K562 (cell line): ENCODE results near the gene ANKS1B. TPM values are rescaled to one million over a fixed set of nuclear protein-coding genes. Genes with fewer than 3 reads are reported as not detected.
"Not testable (repeated sequence)": the region's sequence is repeated elsewhere in the genome, so short reads cannot be mapped to it uniquely, and the experiment has no call there.

Source experiments
- ATAC-seq: fragments of 200-7000 bp; cut with Tn5 transposase; 3 replicates; pipeline ENCODE4 v1.9.1; 2020; ENCODE audit warnings: moderate library complexity
- BruUV-seq: library from RNA; stranded (reverse); fragments of 400-500 nt; replicated peaks from 2 replicates; lab custom pipeline; 2021; lab: Mats Ljungman, UMichigan
- CTCF ChIA-PET: fragments of 300-600 bp; formaldehyde crosslinking; extraction: SDS; loops from one replicate; lab custom pipeline; 2021; ENCODE audit warnings: low intra/inter-chr PET ratio; lab: Yijun Ruan, JAX
- POLR2A ChIA-PET: fragments of 300-600, 350-650 bp; sonication (Branson Sonifier 250); formaldehyde crosslinking; extraction: SDS; loops from one replicate; lab custom pipeline; 2021; ENCODE audit warnings: antibody characterized with exemption, inconsistent platforms; lab: Yijun Ruan, JAX
- DNase-seq, 4 experiments: peaks; one replicate each; pipeline versions ENCODE4 v3.0.0 to v3.0.0-alpha.2; 2011 to 2018; ENCODE audit warnings: low spot score in 3 of 4, mixed read lengths in 3 of 4; ENCODE audit errors: extremely low read depth in 1 of 4
- FAIRE-seq: peaks from 2 replicates; lab custom pipeline; 2011; peaks lifted over from hg19 to GRCh38; lab: Jason Lieb, UNC
- H2AFZ ChIP-seq: 2 replicates; pipeline ENCODE4 v1.6.0; 2011; ENCODE audit warnings: low read depth, low read length, control low read depth, inconsistent platforms
- H3K27ac ChIP-seq: fragments of 200-600 bp; 3 replicates; pipeline ENCODE4 v1.8.0; 2011; ENCODE audit warnings: low read depth, mild to moderate bottlenecking, control low read depth, inconsistent platforms, low read length, moderate library complexity, mixed read lengths; ENCODE audit errors: extremely low read depth
- H3K27me3 ChIP-seq, 2 experiments: fragments of 300-600 bp in 1 of 2; 2 replicates in 1 of 2; 3 replicates in 1 of 2; pipeline versions ENCODE4 v1.6.0 to v1.8.0; 2011; ENCODE audit warnings: inconsistent platforms in 2 of 2, low read length in 2 of 2, mild to moderate bottlenecking in 1 of 2, mixed read lengths in 1 of 2, moderate library complexity in 1 of 2; ENCODE audit not compliant: control insufficient read depth in 2 of 2, insufficient read depth in 2 of 2
- H3K36me3 ChIP-seq: fragments of 300-600 bp; 3 replicates; pipeline ENCODE4 v1.8.0; 2011; ENCODE audit warnings: mild to moderate bottlenecking, low read length, inconsistent platforms; ENCODE audit not compliant: control insufficient read depth, insufficient read depth
- H3K4me1 ChIP-seq, 2 experiments: fragments of 200-600 bp in 1 of 2; replicated peaks in 1 of 2; 2 replicates in 1 of 2; 3 replicates in 1 of 2; pipeline versions ENCODE4 v1.5.1 to v1.8.0; 2011; ENCODE audit warnings: inconsistent platforms in 2 of 2, low read length in 2 of 2, mild to moderate bottlenecking in 1 of 2, mixed read lengths in 1 of 2, moderate library complexity in 1 of 2; ENCODE audit not compliant: control insufficient read depth in 2 of 2, insufficient read depth in 2 of 2
- H3K4me2 ChIP-seq: 2 replicates; pipeline ENCODE4 v1.6.1; 2011; ENCODE audit warnings: low read length, control low read depth, inconsistent platforms, mixed read lengths; ENCODE audit not compliant: insufficient read depth
- H3K4me3 ChIP-seq: fragments of 200-600 bp; sonication (generic), shearing (Covaris generic); 2 replicates; pipeline ENCODE4 v1.5.1; 2016; ENCODE audit warnings: control low read depth, inconsistent platforms
- H3K79me2 ChIP-seq: fragments of 200-600 bp; 3 replicates; pipeline ENCODE4 v1.8.0; 2011; ENCODE audit warnings: low read length, inconsistent platforms; ENCODE audit not compliant: control insufficient read depth, insufficient read depth
- H3K9ac ChIP-seq, 2 experiments: 2 replicates each; pipeline versions ENCODE4 v1.6.0 to v1.6.1; 2011; ENCODE audit warnings: low read depth in 2 of 2, low read length in 2 of 2, control low read depth in 1 of 2, inconsistent platforms in 1 of 2, mild to moderate bottlenecking in 1 of 2, mixed read lengths in 1 of 2; ENCODE audit not compliant: insufficient read depth in 1 of 2
- H3K9me1 ChIP-seq: one replicate; pipeline ENCODE4 v1.6.0; 2011; ENCODE audit warnings: inconsistent platforms, mild to moderate bottlenecking, low read length, moderate library complexity; ENCODE audit not compliant: control insufficient read depth, insufficient read depth
- H3K9me3 ChIP-seq: replicated peaks from 2 replicates; pipeline ENCODE4 v1.5.1; 2011; ENCODE audit warnings: low read depth, low read length, inconsistent platforms; ENCODE audit not compliant: control insufficient read depth, insufficient read depth
- H4K20me1 ChIP-seq: replicated peaks from 2 replicates; pipeline ENCODE4 v1.6.1; 2011; ENCODE audit warnings: low read length, inconsistent platforms, mixed read lengths; ENCODE audit not compliant: control insufficient read depth, insufficient read depth
- CLOCK ChIP-seq: fragments of 250-450 bp; sonication (Bioruptor Pico); IDR thresholded peaks from 2 replicates; pipeline ENCODE4 v1.4.0; 2020; ENCODE audit warnings: mild to moderate bottlenecking, moderate library complexity, borderline replicate concordance
- ERF ChIP-seq: fragments of 450-650 bp; formaldehyde crosslinking; IDR thresholded peaks from 2 replicates; pipeline ENCODE4 v1.4.0; 2020; ENCODE audit warnings: mild to moderate bottlenecking, mixed read lengths
- HLTF ChIP-seq: fragments of 450-650 bp; IDR thresholded peaks from 2 replicates; pipeline ENCODE4 v1.6.1; 2016
- LEF1 ChIP-seq: fragments of 450-650 bp; IDR thresholded peaks from 2 replicates; pipeline ENCODE4 v1.6.1; 2016; ENCODE audit warnings: mild to moderate bottlenecking
- PHF21A ChIP-seq: fragments of 450-650 bp; IDR thresholded peaks from 2 replicates; pipeline ENCODE4 v1.6.1; 2017; ENCODE audit warnings: low read depth, borderline replicate concordance
- PML ChIP-seq: IDR thresholded peaks from 2 replicates; pipeline ENCODE4 v1.6.1; 2012; ENCODE audit warnings: low read length, inconsistent platforms
- PTBP1 ChIP-seq: fragments of 200-400 bp; formaldehyde crosslinking; IDR thresholded peaks from 2 replicates; pipeline ENCODE4 v1.6.1; 2017; ENCODE audit warnings: low read depth, low read length
- SAP30 ChIP-seq: fragments of 200-600 bp; sonication (generic); IDR thresholded peaks from 2 replicates; pipeline ENCODE4 v1.6.1; 2012; ENCODE audit warnings: borderline replicate concordance, low read depth, mild to moderate bottlenecking, moderate library complexity, low read length, control low read depth, inconsistent platforms; ENCODE audit not compliant: insufficient read depth, poor library complexity, severe bottlenecking
- TAF15 ChIP-seq: fragments of 200-400 bp; formaldehyde crosslinking; IDR thresholded peaks from 2 replicates; pipeline ENCODE4 v1.6.1; 2017; ENCODE audit warnings: mild to moderate bottlenecking, low read depth, low read length, moderate library complexity
- ZNF124 ChIP-seq: sonication (generic); formaldehyde crosslinking; IDR thresholded peaks from 2 replicates; pipeline ENCODE4 v1.8.1; 2022; ENCODE audit warnings: missing genetic modification reagents
- WGBS: fragments of 100-300 bp; shearing (Covaris generic); methylation state at CpG from one replicate; pipeline ENCODE4 v1.1.6; 2016; ENCODE audit warnings: low coverage, mixed read lengths; ENCODE audit not compliant: insufficient coverage; ENCODE audit errors: missing lambda C conversion rate; 5-methylcytosine and 5-hydroxymethylcytosine counted together
- in situ Hi-C: fragments of 300-500 bp; cut with MboI; formaldehyde crosslinking; loops from 4 replicates; pipeline ENCODE4 v1.15.0; 2018; ENCODE audit warnings: inconsistent platforms, mixed read lengths
- intact Hi-C: fragments of 100-400 bp; cut with micrococcal nuclease; formaldehyde crosslinking; loops from 2 replicates; pipeline ENCODE4 v1.14.2; 2022
- polyA plus RNA-seq, 8 experiments: library from polyadenylated mRNA; depleted of rRNA in 4 of 8; stranded (reverse) in 5 of 8; unstranded in 3 of 8; fragments of >200 nt; fragmentation: Nextera tagmentation in 2 of 8; fragmentation: Illumina TruSeq in 1 of 8; extraction: Ambion mirVana in 2 of 8; extraction: Trizol in 1 of 8; gene quantifications; 2 replicates each; pipeline versions ENCODE4 v1.2.1 to v1.2.3, GENCODE V29; 2011 to 2014; ENCODE audit warnings: inconsistent platforms in 1 of 8, missing spikeins in 1 of 8
- total RNA-seq, 7 experiments: library from RNA; depleted of rRNA in 6 of 7; stranded (reverse); fragments of >200 nt in 6 of 7; fragmentation: Illumina TruSeq in 2 of 7; extraction: Trizol in 2 of 7; gene quantifications; 2 replicates each; pipeline versions ENCODE4 v1.2.1 to v1.2.3, GENCODE V29; 2011 to 2021; ENCODE audit warnings: low replicate concordance in 1 of 7

Gene ANKS1B
- total and polyA plus RNA-seq, 9 of the 15 experiments (the other 6 are each of a cell fraction or from before 2014, with no cell fraction given): 0.04 to 0.47 (median 0.28) TPM; not detected in 4

- TF ChIP-seq ZNF124 (no peak), CLOCK (CRISPR knock-in tag) (no peak), HLTF (no peak)
Observed at GRCh38 chr12:99722690-99723486, 261.8 kb downstream of the ANKS1B start (continued).

GRCh38 chr12:99721715-99722275 is 262.9 kb downstream of the ANKS1B start:
- Histone ChIP-seq H3K9me1 (no peaks in the 10 kb centered on the region), H4K20me1 (no peaks in the 10 kb centered on the region), H2AFZ (no peak overlapping the region), H3K4me3 (no peak overlapping the region), H3K9ac (no peak overlapping the region), H3K79me2 (no peaks in the 10 kb centered on the region), H3K27ac (no peak overlapping the region), H3K9me3 (no peaks in the 10 kb centered on the region), H3K36me3 (no peaks in the 10 kb centered on the region), H3K27me3 (no peaks in the 10 kb centered on the region), H3K4me2 (no peak overlapping the region), H3K4me1 (no peaks in the 10 kb centered on the region)
- ChIA-PET POLR2A (no interaction called here), CTCF (no interaction called here)
- intact Hi-C loops (no loop called here), in situ Hi-C loops (no loop called here)
- 0% methylated on average over 2 of the region's 2 CpGs for WGBS
- ATAC-seq: no peak
- BruUV-seq: no TSS peak
- no peak for FAIRE-seq
- DNase-seq: no peak
- TF ChIP-seq PTBP1 (no peak), TAF15 (no peak), PHF21A (no peak), SAP30 (no peak), PML (no peak), ERF (CRISPR knock-in tag) (no peak), LEF1 (no peak)

GRCh38 chr12:99720083-99720465 is 264.7 kb downstream of the ANKS1B start:
- H3K9me3 ChIP-seq, H3K27me3 ChIP-seq, H3K4me2 ChIP-seq, H3K4me3 ChIP-seq, H3K79me2 ChIP-seq, H3K9me1 ChIP-seq, intact Hi-C loops, H3K4me1 ChIP-seq, CTCF ChIA-PET, FAIRE-seq, H4K20me1 ChIP-seq, in situ Hi-C loops, POLR2A ChIA-PET, H2AFZ ChIP-seq, H3K9ac ChIP-seq, ATAC-seq, H3K36me3 ChIP-seq, BruUV-seq, DNase-seq, H3K27ac ChIP-seq: not testable (repeated sequence)
- 0% methylated on average over 3 of the region's 4 CpGs for WGBS
